Skeletal muscle cell (primary cell): ENCODE measurements around the gene SPNS1.
"Not testable (repeated sequence)": the region's sequence is repeated elsewhere in the genome, so short reads cannot be mapped to it uniquely, and the experiment has no call there.

Experiments used
- DNase-seq: peaks from one replicate; pipeline ENCODE4 v3.0.0-alpha.2; 2010; ENCODE audit warnings: low read depth
- H3K4me3 ChIP-seq: 2 replicates; pipeline ENCODE4 v1.5.1; 2011; ENCODE audit warnings: low read depth, mild to moderate bottlenecking, control low read depth, low read length, moderate library complexity

SPNS1 gene

GRCh38 chr16:28974437-28975157 is at the start of gene SPNS1:
TSS of gene SPNS1 (plus strand) at chr16:28974778. CDS start at chr16:28975152, 374 bp downstream.
- peak within 1 kb of the TSS; percentile 97 for H3K4me3 ChIP-seq
- DNase-seq: peak; percentile 91

GRCh38 chr16:28925386-28926228 is 49.0 kb upstream of the SPNS1 start:
- peak; percentile 53 for DNase-seq
- peak overlapping the region; percentile 87 for H3K4me3 ChIP-seq

GRCh38 chr16:28926284-28926683 is 48.3 kb upstream of the SPNS1 start:
- H3K4me3 ChIP-seq, DNase-seq: not testable (repeated sequence)

DNA sequence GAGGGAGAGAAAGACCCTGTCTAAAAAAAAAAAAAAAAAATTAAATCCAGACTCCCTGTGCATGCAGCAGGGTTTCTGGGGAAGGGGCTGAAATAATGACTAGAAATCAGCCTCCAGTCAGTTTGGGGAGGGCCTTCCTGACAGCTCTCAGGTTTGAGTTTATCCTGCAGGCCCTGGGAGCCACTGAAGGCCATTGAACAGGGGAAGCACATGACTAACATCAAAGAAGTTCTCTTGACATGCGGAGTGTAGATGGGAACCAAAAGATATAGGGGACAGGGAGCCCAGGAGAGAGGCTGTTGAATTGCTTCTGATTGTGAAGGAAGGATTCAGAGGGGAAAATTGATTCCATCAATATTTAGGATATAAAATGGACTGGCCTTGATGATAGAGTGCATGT is 46.8 kb upstream of the SPNS1 start:
- DNase-seq: no peak
- H3K4me3 ChIP-seq: no peak overlapping the region

- no peak overlapping the region for H3K4me3 ChIP-seq
- no peak for DNase-seq
Observed at GRCh38 chr16:28930203-28930602, 44.4 kb upstream of the SPNS1 start.

DNA sequence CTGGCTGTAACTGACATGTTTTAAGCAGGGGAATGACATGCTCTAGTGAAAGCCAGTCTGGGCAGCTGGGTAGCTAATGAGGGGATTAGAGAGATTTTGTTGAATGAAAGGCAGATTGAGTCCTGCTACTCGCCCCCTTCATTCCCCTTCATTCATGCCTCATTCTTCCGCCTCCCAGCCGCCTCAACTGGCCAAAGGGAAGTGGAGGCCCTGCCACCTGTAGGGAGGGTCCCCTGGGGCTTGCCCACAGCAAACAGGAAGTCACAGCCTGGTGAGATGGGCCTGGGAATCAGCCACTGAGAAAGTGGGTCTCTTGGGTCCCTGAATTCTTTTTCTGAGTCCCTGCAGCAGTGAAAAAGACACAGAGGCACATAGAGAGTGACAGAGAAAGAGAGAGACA is 43.9 kb upstream of the SPNS1 start:
- no peak for DNase-seq

GRCh38 chr16:28931801-28932225 is 42.8 kb upstream of the SPNS1 start, which contains the start of gene CD19:
TSS of gene CD19 (plus strand) at chr16:28931971. CDS start at chr16:28932001, 30 bp downstream.
- no peak within 1 kb of the TSS for H3K4me3 ChIP-seq
- no peak for DNase-seq

More for the DNA sequence above, 43.9 kb upstream of the SPNS1 start:
- no peak overlapping the region for H3K4me3 ChIP-seq

- DNase-seq: no peak
- no peak overlapping the region for H3K4me3 ChIP-seq
Observed at GRCh38 chr16:28932339-28933141, 42.0 kb upstream of the SPNS1 start.

- no peak for DNase-seq
- H3K4me3 ChIP-seq: no peak overlapping the region
Observed at GRCh38 chr16:28933171-28933570, 41.4 kb upstream of the SPNS1 start.

DNA sequence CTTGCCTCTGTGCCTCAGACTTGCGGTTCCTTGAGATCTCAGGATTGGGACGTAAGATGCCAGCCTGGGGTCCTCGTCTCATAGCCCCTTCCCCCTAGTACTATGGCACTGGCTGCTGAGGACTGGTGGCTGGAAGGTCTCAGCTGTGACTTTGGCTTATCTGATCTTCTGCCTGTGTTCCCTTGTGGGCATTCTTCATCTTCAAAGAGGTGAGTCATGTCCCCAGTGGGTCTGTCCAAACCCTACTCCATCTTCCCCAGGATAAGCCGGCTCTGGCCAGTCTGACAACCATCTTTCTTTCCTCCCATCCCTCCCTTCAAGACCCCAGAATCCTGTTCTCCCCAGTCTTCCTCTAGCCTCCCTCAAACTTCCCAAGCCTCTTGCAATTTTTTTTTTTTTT is 39.2 kb upstream of the SPNS1 start:
- DNase-seq: no peak
- no peak overlapping the region for H3K4me3 ChIP-seq

DNA sequence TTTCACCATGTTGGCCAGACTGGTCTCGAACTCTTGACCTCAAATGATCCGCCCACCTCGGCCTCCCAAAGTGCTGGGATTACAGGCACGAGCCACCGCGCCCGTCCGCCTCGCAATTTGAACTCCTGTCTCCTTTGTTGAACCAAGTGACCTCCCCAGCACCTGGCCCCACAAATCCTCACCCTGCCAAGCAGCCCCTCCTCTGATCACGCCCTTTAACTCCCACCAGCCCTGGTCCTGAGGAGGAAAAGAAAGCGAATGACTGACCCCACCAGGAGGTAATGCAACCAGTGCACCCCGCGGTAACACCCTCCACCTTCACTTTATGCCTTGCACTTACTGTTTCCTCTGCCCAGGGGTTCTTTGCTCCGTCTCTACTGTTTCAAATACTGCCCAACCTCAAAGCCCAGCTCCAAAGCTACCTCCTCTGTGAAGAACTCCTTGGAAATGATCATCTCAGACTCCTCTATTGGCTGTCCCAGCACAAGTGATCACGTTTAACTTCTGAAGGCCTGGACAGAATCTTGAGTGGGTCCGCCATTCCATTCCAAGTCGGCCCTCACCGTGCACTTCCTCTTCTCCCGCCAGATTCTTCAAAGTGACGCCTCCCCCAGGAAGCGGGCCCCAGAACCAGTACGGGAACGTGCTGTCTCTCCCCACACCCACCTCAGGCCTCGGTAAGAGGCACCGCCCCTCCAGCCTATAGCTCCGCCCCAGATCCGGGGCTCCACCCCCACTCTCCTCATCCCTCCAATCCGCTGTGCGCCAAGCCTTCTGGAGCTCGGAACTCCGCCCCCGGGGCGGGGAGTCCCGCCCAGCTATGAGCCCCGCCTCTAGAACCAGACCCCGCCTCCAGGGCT is 38.4 kb upstream of the SPNS1 start:
- H3K4me3 ChIP-seq: peak overlapping the region; percentile 24

DNA sequence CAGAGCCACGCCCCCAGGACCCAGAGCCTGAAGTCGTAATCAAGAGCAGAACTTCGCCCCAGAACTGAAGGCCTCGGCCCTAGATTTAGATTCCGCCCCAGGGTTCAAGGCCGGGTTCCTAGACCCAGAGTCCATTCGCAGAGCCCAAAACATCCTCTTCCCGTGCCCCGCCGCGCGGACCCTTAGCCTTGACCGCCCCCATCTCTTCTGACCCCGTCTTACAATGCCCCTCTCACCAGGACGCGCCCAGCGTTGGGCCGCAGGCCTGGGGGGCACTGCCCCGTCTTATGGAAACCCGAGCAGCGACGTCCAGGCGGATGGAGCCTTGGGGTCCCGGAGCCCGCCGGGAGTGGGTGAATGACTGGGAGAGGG is 37.8 kb upstream of the SPNS1 start:
- no peak overlapping the region for H3K4me3 ChIP-seq

More for the DNA sequence above, 38.4 kb upstream of the SPNS1 start:
- DNase-seq: peak; percentile 22

DNA sequence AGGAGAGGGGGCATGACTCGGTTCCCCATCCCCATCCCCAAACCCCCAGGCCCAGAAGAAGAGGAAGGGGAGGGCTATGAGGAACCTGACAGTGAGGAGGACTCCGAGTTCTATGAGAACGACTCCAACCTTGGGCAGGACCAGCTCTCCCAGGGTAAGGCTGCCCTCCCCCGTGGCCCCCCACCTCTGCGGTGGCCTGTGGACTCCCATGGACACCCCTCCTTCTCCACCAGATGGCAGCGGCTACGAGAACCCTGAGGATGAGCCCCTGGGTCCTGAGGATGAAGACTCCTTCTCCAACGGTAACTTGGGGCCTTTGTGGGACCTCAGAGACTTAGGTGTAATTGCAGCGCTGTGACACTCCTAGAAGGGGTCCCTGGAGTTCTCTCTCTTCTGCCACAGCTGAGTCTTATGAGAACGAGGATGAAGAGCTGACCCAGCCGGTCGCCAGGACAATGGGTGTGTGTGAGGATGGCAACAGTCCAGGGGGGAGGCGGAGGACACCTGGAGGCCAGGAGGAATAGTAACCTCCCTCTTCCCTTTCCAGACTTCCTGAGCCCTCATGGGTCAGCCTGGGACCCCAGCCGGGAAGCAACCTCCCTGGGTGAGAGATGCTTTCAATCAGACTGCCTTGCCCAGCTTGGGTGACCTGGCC is 37.2 kb upstream of the SPNS1 start:
- no peak overlapping the region for H3K4me3 ChIP-seq
- no peak for DNase-seq

More for the DNA sequence above, 37.8 kb upstream of the SPNS1 start:
- DNase-seq: no peak

- no peak for DNase-seq
- H3K4me3 ChIP-seq: no peak overlapping the region
Observed at GRCh38 chr16:28938721-28939120, 35.9 kb upstream of the SPNS1 start.

DNA sequence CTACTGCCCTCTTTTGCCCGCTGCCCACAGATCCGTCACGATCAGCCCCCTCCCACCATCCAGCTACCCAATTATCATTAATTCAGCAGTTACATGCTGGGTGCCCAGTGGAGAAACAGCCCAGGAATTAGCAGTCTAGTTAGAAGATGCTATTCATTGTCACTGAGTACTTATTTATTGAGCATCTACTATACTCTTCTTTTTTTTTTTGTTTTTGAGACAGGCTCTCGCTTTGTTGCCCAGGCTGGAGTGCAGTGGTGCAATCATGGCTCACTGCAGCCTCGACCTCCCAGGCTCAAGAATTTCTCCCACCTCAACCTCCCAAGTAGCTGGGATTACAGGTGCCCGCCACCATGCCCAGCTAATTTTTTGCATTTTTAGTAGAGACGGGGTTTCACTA is 34.8 kb upstream of the SPNS1 start:
- not testable (repeated sequence) for DNase-seq, H3K4me3 ChIP-seq

DNA sequence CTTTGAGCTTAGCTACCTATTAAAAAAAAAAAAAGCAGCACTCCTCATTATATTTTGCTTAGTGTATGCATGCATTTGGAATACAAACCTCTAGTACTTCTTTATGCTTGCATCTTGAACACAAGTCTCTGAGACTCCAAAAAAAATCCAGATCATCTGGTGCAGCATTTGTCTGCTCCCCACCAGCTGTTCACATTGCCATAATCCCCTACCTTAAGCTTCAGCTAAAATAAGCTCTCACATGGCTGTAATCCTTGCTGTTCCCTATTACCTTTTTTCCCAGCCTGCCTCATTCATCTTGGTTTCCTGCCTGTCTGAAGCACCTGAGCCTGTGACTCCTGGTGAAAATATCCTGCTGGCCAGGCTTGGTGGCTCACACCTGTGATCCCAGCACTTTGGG is 31.3 kb upstream of the SPNS1 start:
- H3K4me3 ChIP-seq: no peak overlapping the region
- DNase-seq: no peak

DNA sequence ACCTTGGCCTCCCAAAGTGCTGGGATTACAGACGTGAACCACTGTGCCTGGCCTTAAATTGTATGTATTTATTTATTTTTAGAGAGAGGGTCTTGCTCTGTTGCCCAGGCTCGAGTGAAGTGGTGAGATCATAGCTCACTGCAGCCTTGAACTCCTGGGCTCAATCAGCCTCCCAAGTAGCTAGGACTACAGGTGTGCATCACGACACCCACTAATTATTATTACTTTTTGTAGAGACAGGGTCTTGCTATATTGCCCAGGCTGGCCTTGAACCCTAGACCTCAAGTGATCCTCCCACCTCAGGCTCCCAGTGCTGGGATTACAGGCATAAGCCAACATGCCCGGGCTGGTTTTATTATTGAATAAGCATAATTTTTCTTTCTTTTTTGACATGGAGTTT is 27.9 kb upstream of the SPNS1 start:
- H3K4me3 ChIP-seq: no peak overlapping the region
- DNase-seq: no peak

GRCh38 chr16:28950648-28951409 is 23.7 kb upstream of the SPNS1 start, which contains the start of gene NFATC2IP:
TSS of gene NFATC2IP (plus strand) at chr16:28950937. CDS start at chr16:28951012, 75 bp downstream.
- peak; percentile 99 for DNase-seq
- peak within 1 kb of the TSS; percentile 91 for H3K4me3 ChIP-seq
